Measurements from ENCODE around the gene HIVEP3.

DNA sequence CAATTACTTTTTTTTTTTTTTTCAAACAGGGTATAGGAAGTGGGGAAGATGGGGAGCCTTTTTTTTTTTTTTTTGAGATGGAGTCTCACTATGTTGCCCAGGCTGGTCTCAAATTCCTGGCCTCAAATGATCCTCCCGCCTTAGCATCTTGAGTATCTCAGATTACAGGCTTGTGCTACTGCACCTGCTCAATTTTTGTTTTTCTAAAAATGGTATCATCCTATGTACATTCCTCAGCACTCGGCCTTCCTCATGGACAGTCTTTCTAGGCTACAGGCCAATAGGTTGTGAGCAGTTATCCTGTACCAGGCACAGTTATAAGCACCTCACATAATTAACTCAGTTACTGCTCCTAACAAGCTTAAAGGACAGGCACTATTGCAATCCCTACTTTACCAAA lies 302.2 kb downstream of the HIVEP3 start:
- TF ChIP-seq, protein P1, sequence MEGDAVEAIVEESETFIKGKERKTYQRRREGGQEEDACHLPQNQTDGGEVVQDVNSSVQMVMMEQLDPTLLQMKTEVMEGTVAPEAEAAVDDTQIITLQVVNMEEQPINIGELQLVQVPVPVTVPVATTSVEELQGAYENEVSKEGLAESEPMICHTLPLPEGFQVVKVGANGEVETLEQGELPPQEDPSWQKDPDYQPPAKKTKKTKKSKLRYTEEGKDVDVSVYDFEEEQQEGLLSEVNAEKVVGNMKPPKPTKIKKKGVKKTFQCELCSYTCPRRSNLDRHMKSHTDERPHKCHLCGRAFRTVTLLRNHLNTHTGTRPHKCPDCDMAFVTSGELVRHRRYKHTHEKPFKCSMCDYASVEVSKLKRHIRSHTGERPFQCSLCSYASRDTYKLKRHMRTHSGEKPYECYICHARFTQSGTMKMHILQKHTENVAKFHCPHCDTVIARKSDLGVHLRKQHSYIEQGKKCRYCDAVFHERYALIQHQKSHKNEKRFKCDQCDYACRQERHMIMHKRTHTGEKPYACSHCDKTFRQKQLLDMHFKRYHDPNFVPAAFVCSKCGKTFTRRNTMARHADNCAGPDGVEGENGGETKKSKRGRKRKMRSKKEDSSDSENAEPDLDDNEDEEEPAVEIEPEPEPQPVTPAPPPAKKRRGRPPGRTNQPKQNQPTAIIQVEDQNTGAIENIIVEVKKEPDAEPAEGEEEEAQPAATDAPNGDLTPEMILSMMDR (IDR thresholded peaks at IDR 0.05), result no peak
- no peak for TF ChIP-seq POLR2AphosphoS5 (IDR thresholded peaks at IDR 0.05; ENCODE audit: low read depth, low read length)
- no peak for TF ChIP-seq TCF7L2 (IDR thresholded peaks at IDR 0.05; ENCODE audit: low read depth, low read length)

Data from Panc1 (cell line).